H1 (cell line): Measurements from ENCODE around the gene TMCC1. TPM values are rescaled to one million over a fixed set of nuclear protein-coding genes. Genes with fewer than 3 reads are reported as not detected.

Experiments used
- CTCF ChIA-PET: fragments of 300-600 bp; sonication (Branson Sonifier 250); formaldehyde crosslinking; loops from one replicate; lab custom pipeline; 2021; ENCODE audit not compliant: partially characterized antibody; lab: Charles Lee
- POLR2A ChIA-PET: fragments of 300-600 bp; sonication (Branson Sonifier 250); formaldehyde crosslinking; loops from one replicate; lab custom pipeline; 2021; ENCODE audit warnings: inconsistent platforms; ENCODE audit not compliant: partially characterized antibody; lab: Charles Lee
- DNase-seq, 2 experiments: peaks; one replicate each; pipeline versions ENCODE4 v3.0.0 to v3.0.0-alpha.2; 2010 to 2022; ENCODE audit warnings: low spot score in 2 of 2, low read depth in 1 of 2, mixed read lengths in 1 of 2
- FAIRE-seq: peaks from 2 replicates; lab custom pipeline; 2011; peaks lifted over from hg19 to GRCh38; lab: Jason Lieb, UNC
- H2AFZ ChIP-seq: 2 replicates; pipeline ENCODE4 v1.8.1; 2012; ENCODE audit warnings: low read length, inconsistent platforms
- H2AK5ac ChIP-seq: 2 replicates; pipeline ENCODE4 v1.6.1; 2013; ENCODE audit warnings: low read depth, low read length
- H2BK120ac ChIP-seq: replicated peaks from 2 replicates; pipeline ENCODE3; 2013; ENCODE audit warnings: low read depth, low read length, inconsistent platforms
- H2BK12ac ChIP-seq: 2 replicates; pipeline ENCODE4 v1.6.1; 2013; ENCODE audit warnings: low read depth, low read length
- H2BK15ac ChIP-seq: 2 replicates; pipeline ENCODE4 v1.6.1; 2013; ENCODE audit warnings: low read length
- H2BK20ac ChIP-seq: 2 replicates; pipeline ENCODE4 v1.6.1; 2013; ENCODE audit warnings: low read length
- H2BK5ac ChIP-seq: 2 replicates; pipeline ENCODE4 v1.6.1; 2013; ENCODE audit warnings: low read depth, low read length
- H3K14ac ChIP-seq: 2 replicates; pipeline ENCODE4 v1.6.1; 2013; ENCODE audit warnings: inconsistent platforms; ENCODE audit not compliant: insufficient read length
- H3K18ac ChIP-seq: 2 replicates; pipeline ENCODE4 v1.6.1; 2013; ENCODE audit warnings: low read length; ENCODE audit errors: extremely low read depth
- H3K23ac ChIP-seq: 2 replicates; pipeline ENCODE4 v1.6.1; 2013; ENCODE audit warnings: inconsistent platforms; ENCODE audit not compliant: insufficient read length
- H3K23me2 ChIP-seq: 2 replicates; pipeline ENCODE4 v1.6.1; 2013; ENCODE audit warnings: low read depth, low read length
- H3K27ac ChIP-seq: 2 replicates; pipeline ENCODE4 v1.6.1; 2011; ENCODE audit warnings: low read depth, low read length, inconsistent platforms
- H3K27me3 ChIP-seq, 4 experiments: replicated peaks in 1 of 4; 1 replicate in 1 of 4; 2 replicates in 3 of 4; pipeline versions ENCODE4 v1.6.1 to v1.8.1; 2011 to 2013; ENCODE audit warnings: low read length in 3 of 4, mild to moderate bottlenecking in 3 of 4, inconsistent platforms in 2 of 4, mixed read lengths in 2 of 4, moderate library complexity in 1 of 4; ENCODE audit not compliant: control insufficient read depth in 3 of 4, insufficient read depth in 3 of 4; ENCODE audit errors: extremely low read depth in 1 of 4
- H3K36me3 ChIP-seq, 4 experiments: 2 replicates each; pipeline versions ENCODE4 v1.6.1 to v1.8.1; 2011 to 2013; ENCODE audit warnings: mild to moderate bottlenecking in 4 of 4, low read length in 3 of 4, moderate library complexity in 2 of 4, control low read depth in 1 of 4, inconsistent platforms in 1 of 4; ENCODE audit not compliant: insufficient read depth in 4 of 4, control insufficient read depth in 2 of 4
- H3K4ac ChIP-seq: replicated peaks from 2 replicates; pipeline ENCODE3; 2013; ENCODE audit warnings: low read length, low read depth, mixed read lengths, inconsistent platforms; ENCODE audit not compliant: insufficient read length
- H3K4me1 ChIP-seq, 4 experiments: replicated peaks in 1 of 4; 1 replicate in 1 of 4; 2 replicates in 3 of 4; pipeline versions ENCODE4 v1.6.1 to v1.8.1; 2011 to 2013; ENCODE audit warnings: low read length in 3 of 4, inconsistent platforms in 2 of 4, mixed read lengths in 1 of 4; ENCODE audit not compliant: insufficient read depth in 4 of 4, control insufficient read depth in 3 of 4
- H3K4me2 ChIP-seq, 2 experiments: 2 replicates each; pipeline versions ENCODE4 v1.6.1 to v1.8.1; 2011 to 2013; ENCODE audit warnings: low read depth in 2 of 2, low read length in 2 of 2, control low read depth in 1 of 2, inconsistent platforms in 1 of 2, mild to moderate bottlenecking in 1 of 2; ENCODE audit not compliant: insufficient read depth in 1 of 2
- H3K4me3 ChIP-seq, 4 experiments: fragments of 200-600, 300-600 bp in 1 of 4; sonication (generic), shearing (Covaris generic), sonication (Bioruptor Twin) in 1 of 4; 2 replicates each; pipeline versions ENCODE4 v1.5.1 to v1.8.1; 2011 to 2016; ENCODE audit warnings: low read length in 4 of 4, low read depth in 3 of 4, control low read depth in 2 of 4, inconsistent platforms in 2 of 4, mild to moderate bottlenecking in 2 of 4, mixed read lengths in 1 of 4, moderate library complexity in 1 of 4; ENCODE audit not compliant: insufficient read depth in 2 of 4; ENCODE audit errors: extremely low read depth in 1 of 4
- H3K56ac ChIP-seq: replicated peaks from 2 replicates; pipeline ENCODE3; 2013; ENCODE audit warnings: low read depth, mild to moderate bottlenecking, mixed read lengths, low read length, inconsistent platforms; ENCODE audit not compliant: insufficient read length
- H3K79me1 ChIP-seq: 2 replicates; pipeline ENCODE4 v1.6.1; 2013; ENCODE audit warnings: low read depth, low read length, control low read depth
- H3K79me2 ChIP-seq, 2 experiments: 2 replicates each; pipeline versions ENCODE4 v1.6.1 to v1.8.1; 2012 to 2013; ENCODE audit warnings: low read length in 2 of 2, mild to moderate bottlenecking in 2 of 2, inconsistent platforms in 1 of 2; ENCODE audit not compliant: insufficient read depth in 2 of 2, control insufficient read depth in 1 of 2
- H3K9ac ChIP-seq, 4 experiments: replicated peaks in 1 of 4; 1 replicate in 1 of 4; 2 replicates in 3 of 4; pipeline versions ENCODE4 v1.6.1 to v1.8.1; 2011 to 2013; ENCODE audit warnings: low read depth in 3 of 4, low read length in 3 of 4, control low read depth in 2 of 4, mild to moderate bottlenecking in 2 of 4, moderate library complexity in 2 of 4, inconsistent platforms in 1 of 4; ENCODE audit errors: extremely low read depth in 1 of 4
- H3K9me3 ChIP-seq, 2 experiments: 2 replicates each; pipeline versions ENCODE4 v1.6.1 to v1.8.1; 2012 to 2013; ENCODE audit warnings: mild to moderate bottlenecking in 2 of 2, moderate library complexity in 2 of 2, control low read depth in 1 of 2, inconsistent platforms in 1 of 2, low read depth in 1 of 2, low read length in 1 of 2, mixed read lengths in 1 of 2; ENCODE audit not compliant: insufficient read depth in 2 of 2
- H4K20me1 ChIP-seq, 2 experiments: replicated peaks in 1 of 2; 2 replicates each; pipeline versions ENCODE3 to v1.8.1; 2011 to 2013; ENCODE audit warnings: inconsistent platforms in 2 of 2, low read length in 2 of 2, mild to moderate bottlenecking in 1 of 2; ENCODE audit not compliant: insufficient read depth in 2 of 2, control insufficient read depth in 1 of 2
- H4K5ac ChIP-seq: 2 replicates; pipeline ENCODE4 v1.6.1; 2013; ENCODE audit warnings: low read length, low read depth, mixed read lengths, inconsistent platforms; ENCODE audit not compliant: insufficient read length
- H4K8ac ChIP-seq: 2 replicates; pipeline ENCODE4 v1.8.0; 2013; ENCODE audit warnings: mild to moderate bottlenecking, moderate library complexity, low read length, inconsistent platforms; ENCODE audit not compliant: insufficient read depth; ENCODE audit errors: extremely low read depth
- H4K91ac ChIP-seq: replicated peaks from 2 replicates; pipeline ENCODE3; 2013; ENCODE audit warnings: low read length, mixed read lengths, inconsistent platforms; ENCODE audit not compliant: insufficient read length
- BCL11A ChIP-seq, 2 experiments: IDR thresholded peaks; one replicate each; pipeline ENCODE4 v1.6.1; 2011; ENCODE audit warnings: low read depth in 2 of 2, low read length in 2 of 2, mild to moderate bottlenecking in 2 of 2
- CEBPB ChIP-seq: IDR thresholded peaks from 2 replicates; pipeline ENCODE4 v1.6.1; 2012; ENCODE audit warnings: low read depth, low read length
- EZH2 ChIP-seq: fragments of 200-600 bp; sonication (generic); IDR thresholded peaks from 2 replicates; pipeline ENCODE4 v1.7.1; 2012; ENCODE audit warnings: low read depth, mild to moderate bottlenecking, moderate library complexity, low read length, inconsistent platforms; ENCODE audit not compliant: severe bottlenecking
- KDM1A ChIP-seq: fragments of 200-600, 300-600 bp; sonication (generic); IDR thresholded peaks from 2 replicates; pipeline ENCODE4 v1.7.1; 2016; ENCODE audit warnings: mild to moderate bottlenecking, low read length, borderline replicate concordance
- RAD21 ChIP-seq, 2 experiments: IDR thresholded peaks in 1 of 2; conservative IDR thresholded peaks in 1 of 2; 2 replicates each; pipeline ENCODE4 v1.6.1; 2011; ENCODE audit warnings: low read depth in 2 of 2, low read length in 2 of 2, improper control_type of control experiment in 1 of 2, inconsistent platforms in 1 of 2, mild to moderate bottlenecking in 1 of 2, moderate library complexity in 1 of 2
- SP2 ChIP-seq: IDR thresholded peaks from 2 replicates; pipeline ENCODE4 v1.6.1; 2012; ENCODE audit warnings: mild to moderate bottlenecking, low read length, inconsistent platforms
- WGBS, 2 experiments: shearing (Covaris generic) in 1 of 2; methylation state at CpG; one replicate each; pipeline versions ENCODE4 v1.1.6 to v1.1.7; 2013 to 2015; ENCODE audit warnings: low lambda C conversion rate in 2 of 2, mixed read lengths in 2 of 2, inconsistent platforms in 1 of 2, low coverage in 1 of 2, missing lambda C conversion rate in 1 of 2; ENCODE audit not compliant: insufficient replicate concordance in 2 of 2, insufficient coverage in 1 of 2, insufficient read length in 1 of 2; ENCODE audit errors: extremely low coverage in 1 of 2, missing lambda C conversion rate in 1 of 2; 5-methylcytosine and 5-hydroxymethylcytosine counted together
- polyA plus RNA-seq, 7 experiments: library from polyadenylated mRNA; depleted of rRNA in 3 of 7; stranded (reverse) in 5 of 7; unstranded in 2 of 7; fragments of >200 nt in 5 of 7; fragments of 200-250 nt in 2 of 7; gene quantifications; 1 replicate in 5 of 7; 2 replicates in 1 of 7; 4 replicates in 1 of 7; pipeline versions ENCODE4 v1.2.1 to v1.2.3, GENCODE V29; 2011 to 2013; ENCODE audit warnings: missing spikeins in 2 of 7, mixed read lengths in 2 of 7
- total RNA-seq: library from RNA; stranded (reverse); fragmentation: NEBNext Ultra II Directional; extraction: Animal tissue kit (Norgen Biotek cat#: 25700); gene quantifications from 2 replicates; pipeline ENCODE4 v1.2.1, GENCODE V29; 2021

TMCC1 gene
- total and polyA plus RNA-seq, 2 of the 8 experiments (the other 6 are each of a cell fraction or from before 2014, with no cell fraction given), result 10.4 to 27.1 TPM

GRCh38 chr3:129943020-129943419 lies 49.5 kb upstream of the TMCC1 start:
- Histone ChIP-seq H3K4me1 (no peaks in the 10 kb centered on the region), H4K91ac (no peak overlapping the region), H2BK15ac (no peak overlapping the region), H3K23ac (no peak overlapping the region), H3K18ac (no peak overlapping the region), H2AFZ (no peak overlapping the region), H4K20me1 (no peaks in the 10 kb centered on the region), H3K27me3 (peaks cover 0 to 5% (median 0%) of the 10 kb centered on the region in 4 experiments; a peak in 1 of 7 replicates), H2BK20ac (no peak overlapping the region), H3K9me3 (no peaks in the 10 kb centered on the region), H3K4ac (no peak overlapping the region), H3K9ac (no peak overlapping the region), H3K14ac (no peak overlapping the region), H3K4me2 (no peak overlapping the region), H2AK5ac (no peak overlapping the region), H3K56ac (no peak overlapping the region), H2BK5ac (no peak overlapping the region), H2BK12ac (no peak overlapping the region), H3K79me2 (no peaks in the 10 kb centered on the region), H2BK120ac (no peak overlapping the region), H3K36me3 (no peaks in the 10 kb centered on the region), H4K5ac (no peak overlapping the region), H3K4me3 (no peak overlapping the region), H3K27ac (no peak overlapping the region), H3K79me1 (no peaks in the 10 kb centered on the region), H4K8ac (peak overlapping the region; percentile 82; the same call in 1 of the 2 replicates), H3K23me2 (peaks cover 2% of the 10 kb centered on the region; the same call in 1 of the 2 replicates)
- ChIA-PET POLR2A (interaction anchor here (0.7 to 1.4 kb wide), 4 partner anchors 12 to 360 kb away, joined by 3 to 4 read pairs (median 3); no protein-coding TSS in a partner anchor), CTCF (interaction anchor here (0.6 to 6.4 kb wide), 40 partner anchors 9 to 560 kb away, joined by 3 to 165 read pairs (median 6); partner anchors contain the start of gene TRH)
- TF ChIP-seq RAD21 (IDR thresholded peaks at IDR 0.05 in 1 of 2, conservative IDR thresholded peaks at IDR 0.05 in 1 of 2; ENCODE audit: low read depth in 2 of 2, low read length in 2 of 2), result no peak
- no peak for TF ChIP-seq CEBPB
- TF ChIP-seq BCL11A (IDR thresholded peaks at IDR 0.05; ENCODE audit: low read depth in 2 of 2, low read length in 2 of 2), result no peak
- no peak for TF ChIP-seq SP2
- no peak for TF ChIP-seq KDM1A
- no peak for TF ChIP-seq EZH2
- DNase-seq (no peak), FAIRE-seq (no peak)
- WGBS, 2 experiments, result 90% methylated on average over 3 of the region's 3 CpGs; no CpG with 5 or more reads in 1 of the 2 experiments
